GM21423 (cell line): ENCODE data around the gene CASP9.
"Not testable (repeated sequence)": the region's sequence is repeated elsewhere in the genome, so short reads cannot be mapped to it uniquely, and the experiment has no call there.

ENCODE experiments used
- ATAC-seq: cut with Tn5 transposase; IDR thresholded peaks from one replicate; pipeline ENCODE4 v1.9.1; 2021; ENCODE audit warnings: mild to moderate bottlenecking, moderate library complexity; ENCODE audit not compliant: unreplicated experiment

The CASP9 gene

GRCh38 chr1:15471067-15471466, 52.9 kb downstream of the CASP9 start:
- ATAC-seq, result not testable (repeated sequence)

GRCh38 chr1:15469821-15470448, 54.1 kb downstream of the CASP9 start:
- ATAC-seq, result not testable (repeated sequence)

- ATAC-seq, result no peak
These were observed 54.7 kb downstream of the CASP9 start for GRCh38 chr1:15469361-15469760.

- ATAC-seq, result no peak
These were observed 55.9 kb downstream of the CASP9 start for GRCh38 chr1:15468145-15468544.

GRCh38 chr1:15466955-15467625, 56.9 kb downstream of the CASP9 start:
- not testable (repeated sequence) for ATAC-seq

GRCh38 chr1:15465674-15466073, 58.3 kb downstream of the CASP9 start:
- no peak for ATAC-seq

GRCh38 chr1:15463926-15464322, 60.1 kb downstream of the CASP9 start:
- ATAC-seq, result not testable (repeated sequence)

GRCh38 chr1:15463064-15463800, 60.8 kb downstream of the CASP9 start:
- not testable (repeated sequence) for ATAC-seq

- no peak for ATAC-seq
These were observed 63.3 kb downstream of the CASP9 start for GRCh38 chr1:15460708-15461095.

- no peak for ATAC-seq
These were observed 64.0 kb downstream of the CASP9 start for GRCh38 chr1:15459771-15460707.

GRCh38 chr1:15458388-15458787, 65.6 kb downstream of the CASP9 start:
- not testable (repeated sequence) for ATAC-seq

GRCh38 chr1:15457585-15457984, 66.4 kb downstream of the CASP9 start:
- no peak for ATAC-seq

GRCh38 chr1:15456313-15456954, 67.6 kb downstream of the CASP9 start, which contains the start of gene CELA2A:
Gene CELA2A, plus strand, starts transcription at chr1:15456732. Its CDS starts 22 bp downstream, at chr1:15456754.
- ATAC-seq, result no peak

GRCh38 chr1:15455522-15455921, 68.5 kb downstream of the CASP9 start:
- no peak for ATAC-seq

GRCh38 chr1:15454256-15454655, 69.8 kb downstream of the CASP9 start:
- no peak for ATAC-seq

- no peak for ATAC-seq
These were observed 70.3 kb downstream of the CASP9 start for GRCh38 chr1:15453734-15454133.

- ATAC-seq, result no peak
These were observed 71.0 kb downstream of the CASP9 start for GRCh38 chr1:15452866-15453571.

- ATAC-seq, result no peak
These were observed 71.8 kb downstream of the CASP9 start for GRCh38 chr1:15452216-15452615.

GRCh38 chr1:15451014-15451722, 72.8 kb downstream of the CASP9 start:
- no peak for ATAC-seq
